Subcutaneous abdominal adipose tissue (tissue), 5 donors: ENCODE measurements around the gene TEK.

Source experiments
- H3K27ac ChIP-seq: one replicate; pipeline ENCODE4 v1.7.0; 2013; ENCODE audit warnings: low read depth, mild to moderate bottlenecking, inconsistent platforms, low read length, moderate library complexity
- H3K27me3 ChIP-seq, 5 donors: one replicate each; pipeline ENCODE4 v1.7.0; 2013; ENCODE audit warnings: low read length in 5 of 5, inconsistent platforms in 1 of 5; ENCODE audit not compliant: control insufficient read depth in 5 of 5, insufficient read depth in 4 of 5
- H3K36me3 ChIP-seq, 5 donors: one replicate each; pipeline ENCODE4 v1.7.0; 2013; ENCODE audit warnings: low read length in 5 of 5; ENCODE audit not compliant: control insufficient read depth in 5 of 5, insufficient read depth in 5 of 5
- H3K4me1 ChIP-seq, 5 donors: one replicate each; pipeline ENCODE4 v1.7.0; 2013; ENCODE audit warnings: low read length in 5 of 5, mild to moderate bottlenecking in 3 of 5, moderate library complexity in 1 of 5; ENCODE audit not compliant: control insufficient read depth in 5 of 5, insufficient read depth in 5 of 5
- H3K4me3 ChIP-seq, 5 donors: one replicate each; pipeline ENCODE4 v1.7.0; 2013; ENCODE audit warnings: low read length in 5 of 5, low read depth in 1 of 5
- H3K9ac ChIP-seq, 5 donors: one replicate each; pipeline ENCODE4 v1.7.0; 2013; ENCODE audit warnings: low read length in 5 of 5, mild to moderate bottlenecking in 4 of 5, moderate library complexity in 3 of 5
- H3K9me3 ChIP-seq, 5 donors: one replicate each; pipeline ENCODE4 v1.7.0; 2013; ENCODE audit warnings: low read length in 5 of 5; ENCODE audit not compliant: control insufficient read depth in 5 of 5
- donor health status: healthy.
- donor health status: healthy.
- donor health status: healthy.
- donor health status: healthy.
- donor health status: healthy.

The TEK gene

DNA sequence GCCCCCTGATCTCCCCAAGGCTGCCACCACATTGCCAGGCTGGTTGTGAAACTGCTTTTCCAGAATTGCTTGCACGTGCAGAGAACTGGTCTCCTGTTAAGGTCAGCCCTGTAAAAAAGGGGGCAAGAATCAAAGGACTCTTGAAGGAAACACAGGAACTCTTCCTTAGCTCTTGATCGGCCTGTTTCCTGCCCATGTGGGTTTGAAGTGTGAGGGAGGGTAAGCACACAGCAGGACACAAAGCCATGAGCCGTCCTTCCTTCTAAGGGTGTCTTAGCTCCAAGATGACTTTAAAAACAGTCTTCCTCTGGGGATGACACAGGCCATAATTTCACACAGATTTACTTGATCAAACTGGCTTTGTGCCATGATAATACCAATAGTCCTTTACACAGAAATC is 36.1 kb downstream of the TEK start:
- Histone ChIP-seq H3K9ac (no peak overlapping the region), H3K4me1 (peaks cover 0 to 15% (median under 1%) of the 10 kb centered on the region in 5 donors), H3K27me3 (no peaks in the 10 kb centered on the region), H3K9me3 (no peaks in the 10 kb centered on the region), H3K27ac (no peak overlapping the region), H3K36me3 (no peaks in the 10 kb centered on the region), H3K4me3 (no peak overlapping the region)

DNA sequence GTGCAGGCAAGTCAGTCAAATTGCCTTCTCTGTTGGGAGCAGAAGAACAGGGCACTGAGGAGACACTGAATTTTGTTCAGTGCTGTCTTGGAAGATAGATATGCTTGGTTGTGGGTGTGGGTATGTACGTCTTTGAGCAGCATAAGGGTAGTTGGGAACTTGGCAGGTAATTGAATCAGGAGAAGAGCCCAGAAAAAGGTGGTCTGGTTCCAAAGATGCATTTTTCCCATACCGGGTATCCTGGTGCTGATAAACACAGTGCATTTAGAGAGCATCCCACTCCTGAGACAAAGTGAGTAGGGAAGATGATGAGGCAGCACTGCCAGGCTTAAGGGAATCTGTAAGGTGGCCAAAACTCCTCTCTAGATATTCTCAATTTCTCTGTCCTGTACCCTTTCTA is 40.6 kb downstream of the TEK start:
- Histone ChIP-seq H3K9me3 (no peaks in the 10 kb centered on the region), H3K27me3 (no peaks in the 10 kb centered on the region), H3K9ac (no peak overlapping the region), H3K4me1 (peaks cover 4 to 27% (median 25%) of the 10 kb centered on the region in 5 donors), H3K36me3 (no peaks in the 10 kb centered on the region), H3K4me3 (no peak overlapping the region), H3K27ac (no peak overlapping the region)

DNA sequence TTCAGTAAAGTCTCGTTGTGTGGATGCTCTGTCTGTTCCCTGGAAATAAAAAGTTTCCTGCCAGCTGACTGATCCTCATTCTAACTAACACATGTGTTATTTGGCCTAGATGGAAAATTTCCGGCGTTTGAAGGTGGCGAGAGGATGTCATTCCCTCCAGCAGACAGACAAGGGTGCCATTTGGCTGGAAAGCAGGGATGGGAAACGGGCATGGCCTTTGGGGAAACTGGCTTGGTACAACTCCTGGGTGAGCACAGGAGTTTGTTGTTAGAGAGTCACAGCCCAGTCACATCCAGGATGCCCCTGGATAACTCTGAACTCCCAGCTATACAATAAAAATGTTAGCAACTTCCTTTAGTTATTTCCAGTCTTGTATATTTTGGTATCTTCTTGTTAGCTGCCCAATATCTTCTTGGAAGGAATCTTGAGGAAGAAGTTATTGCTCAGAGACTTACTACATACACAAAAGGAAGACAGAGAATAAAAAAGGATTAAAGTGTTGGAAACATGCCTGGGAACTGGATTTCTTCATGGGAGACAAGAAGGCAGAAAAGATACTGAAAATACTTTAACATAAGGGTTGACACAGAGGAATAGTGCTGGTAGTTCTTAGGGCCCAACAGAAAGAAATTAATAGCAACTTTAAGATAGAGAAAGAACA is 41.9 kb downstream of the TEK start:
- H3K9me3 ChIP-seq = no peaks in the 10 kb centered on the region
- no peak overlapping the region for H3K9ac ChIP-seq
- peak overlapping the region; percentile 83 for H3K27ac ChIP-seq
- no peaks in the 10 kb centered on the region for H3K27me3 ChIP-seq
- H3K36me3 ChIP-seq = no peaks in the 10 kb centered on the region
- peaks cover 4 to 25% (median 23%) of the 10 kb centered on the region in 5 donors for H3K4me1 ChIP-seq
- no peak overlapping the region for H3K4me3 ChIP-seq

DNA sequence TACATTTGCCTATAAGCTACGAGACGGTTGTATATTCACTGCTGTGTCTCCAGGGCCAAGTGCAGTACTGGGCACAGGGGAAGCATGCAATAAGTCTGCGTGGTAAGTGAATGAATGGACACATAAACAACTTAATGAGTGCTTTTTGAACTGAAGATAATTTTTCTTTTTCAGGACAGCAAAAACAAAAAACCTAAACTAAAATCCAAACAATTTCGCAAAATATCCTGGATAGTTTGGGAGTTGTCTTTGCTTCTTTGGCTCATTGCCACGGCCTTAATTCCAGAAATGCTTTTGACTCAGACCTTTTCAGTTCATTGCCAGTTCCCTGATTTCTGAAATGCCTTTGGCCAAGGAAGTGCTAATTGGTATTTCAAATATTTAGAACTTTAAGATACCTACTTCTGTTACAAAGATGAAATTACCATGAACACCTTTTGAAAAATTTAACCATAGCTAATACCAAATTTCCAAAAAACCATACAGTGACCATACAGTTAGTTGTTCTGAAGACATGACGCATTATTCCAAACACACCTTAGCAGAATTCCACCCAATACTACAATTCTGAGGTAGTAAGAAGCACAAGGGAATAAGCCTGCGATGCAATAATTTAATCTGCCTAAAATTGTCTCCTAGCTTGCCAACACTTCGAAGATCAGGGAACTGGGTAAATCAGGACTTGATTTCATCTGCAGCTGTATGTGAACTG is 42.8 kb downstream of the TEK start:
- no peak overlapping the region for H3K4me3 ChIP-seq
- H3K36me3 ChIP-seq = no peaks in the 10 kb centered on the region
- no peaks in the 10 kb centered on the region for H3K27me3 ChIP-seq
- H3K27ac ChIP-seq = peak overlapping the region; percentile 83
- no peaks in the 10 kb centered on the region for H3K9me3 ChIP-seq
- peaks cover 4 to 25% (median 23%) of the 10 kb centered on the region in 5 donors for H3K4me1 ChIP-seq
- H3K9ac ChIP-seq = no peak overlapping the region

DNA sequence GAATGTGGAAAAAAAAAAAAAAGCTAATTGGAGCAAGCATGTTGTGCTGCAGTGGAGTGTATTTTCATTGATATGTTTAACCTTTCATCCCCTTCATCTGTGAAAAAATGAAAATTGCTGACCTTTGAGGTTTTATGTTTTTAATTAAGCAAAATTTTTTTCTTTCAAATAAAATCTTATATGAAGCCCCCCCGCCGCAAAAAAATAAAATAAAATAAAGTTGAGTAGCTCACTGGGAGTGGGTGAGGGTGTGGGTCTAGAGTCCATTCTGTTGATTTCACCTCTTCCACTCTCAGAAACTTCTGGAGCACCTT is 43.3 kb downstream of the TEK start:
- Histone ChIP-seq H3K9me3 (no peaks in the 10 kb centered on the region), H3K4me1 (peaks cover 4 to 25% (median 23%) of the 10 kb centered on the region in 5 donors), H3K36me3 (no peaks in the 10 kb centered on the region), H3K9ac (no peak overlapping the region), H3K4me3 (no peak overlapping the region), H3K27ac (peak overlapping the region; percentile 83), H3K27me3 (no peaks in the 10 kb centered on the region)

DNA sequence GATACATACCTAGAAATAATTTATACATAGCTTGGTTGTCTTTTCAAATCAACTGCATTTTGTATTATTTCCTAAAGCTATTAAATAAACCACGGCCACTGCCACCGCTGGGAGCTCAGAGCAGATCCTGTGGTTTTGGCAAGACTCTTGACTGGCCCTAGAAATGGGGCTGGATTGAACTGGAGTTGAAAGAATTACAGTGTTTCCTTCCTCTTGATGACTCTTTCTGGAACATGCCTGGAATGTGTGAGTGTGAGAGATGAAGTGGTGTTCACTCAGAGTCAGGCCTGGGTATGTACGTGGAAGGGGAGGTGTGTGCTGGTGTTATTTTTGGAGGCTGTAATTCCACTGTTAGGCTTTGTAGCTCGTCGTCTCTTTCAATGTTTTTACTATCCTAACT is 45.9 kb downstream of the TEK start:
- no peak overlapping the region for H3K27ac ChIP-seq
- peaks cover 0 to 6% (median 0%) of the 10 kb centered on the region in 5 donors for H3K36me3 ChIP-seq
- no peaks in the 10 kb centered on the region for H3K27me3 ChIP-seq
- H3K9ac ChIP-seq = no peak overlapping the region
- no peak overlapping the region for H3K4me3 ChIP-seq
- no peaks in the 10 kb centered on the region for H3K9me3 ChIP-seq
- H3K4me1 ChIP-seq = peaks cover 4 to 25% (median 21%) of the 10 kb centered on the region in 5 donors

DNA sequence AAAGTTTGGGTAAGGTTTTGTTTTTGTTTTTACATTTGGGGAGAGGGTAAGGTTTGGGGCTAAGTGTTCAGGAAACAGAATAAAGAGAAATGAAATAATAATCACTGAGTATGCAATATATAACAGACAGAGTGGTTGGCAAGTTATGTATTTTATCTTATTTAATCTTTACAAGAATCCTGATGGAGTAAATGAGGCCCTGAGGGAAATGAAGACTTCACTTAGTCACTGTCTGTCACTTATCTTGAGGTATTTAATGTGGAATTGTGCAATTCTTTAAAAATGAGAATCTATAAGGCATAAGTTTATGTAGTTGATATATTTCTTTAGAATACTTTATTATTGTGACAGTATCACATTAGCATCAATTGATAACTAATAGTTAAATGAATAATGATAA is 48.1 kb downstream of the TEK start:
- Histone ChIP-seq H3K27ac (no peak overlapping the region), H3K27me3 (no peaks in the 10 kb centered on the region), H3K4me3 (no peak overlapping the region), H3K36me3 (peaks cover 0 to 6% (median 0%) of the 10 kb centered on the region in 5 donors), H3K9me3 (no peaks in the 10 kb centered on the region), H3K4me1 (peaks cover 0 to 4% (median 2%) of the 10 kb centered on the region in 5 donors), H3K9ac (no peak overlapping the region)

DNA sequence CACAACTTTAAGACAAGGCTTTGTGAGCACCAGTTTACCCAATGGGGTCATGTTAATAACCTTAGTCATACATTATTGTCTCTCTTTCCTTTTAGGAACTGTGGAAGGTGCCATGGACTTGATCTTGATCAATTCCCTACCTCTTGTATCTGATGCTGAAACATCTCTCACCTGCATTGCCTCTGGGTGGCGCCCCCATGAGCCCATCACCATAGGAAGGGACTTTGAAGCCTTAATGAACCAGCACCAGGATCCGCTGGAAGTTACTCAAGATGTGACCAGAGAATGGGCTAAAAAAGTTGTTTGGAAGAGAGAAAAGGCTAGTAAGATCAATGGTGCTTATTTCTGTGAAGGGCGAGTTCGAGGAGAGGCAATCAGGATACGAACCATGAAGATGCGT is 48.7 kb downstream of the TEK start:
- H3K36me3 ChIP-seq = peaks cover 0 to 6% (median 0%) of the 10 kb centered on the region in 5 donors
- no peaks in the 10 kb centered on the region for H3K27me3 ChIP-seq
- H3K4me3 ChIP-seq = no peak overlapping the region
- no peaks in the 10 kb centered on the region for H3K4me1 ChIP-seq
- H3K9me3 ChIP-seq = no peaks in the 10 kb centered on the region
- no peak overlapping the region for H3K27ac ChIP-seq
- H3K9ac ChIP-seq = no peak overlapping the region

DNA sequence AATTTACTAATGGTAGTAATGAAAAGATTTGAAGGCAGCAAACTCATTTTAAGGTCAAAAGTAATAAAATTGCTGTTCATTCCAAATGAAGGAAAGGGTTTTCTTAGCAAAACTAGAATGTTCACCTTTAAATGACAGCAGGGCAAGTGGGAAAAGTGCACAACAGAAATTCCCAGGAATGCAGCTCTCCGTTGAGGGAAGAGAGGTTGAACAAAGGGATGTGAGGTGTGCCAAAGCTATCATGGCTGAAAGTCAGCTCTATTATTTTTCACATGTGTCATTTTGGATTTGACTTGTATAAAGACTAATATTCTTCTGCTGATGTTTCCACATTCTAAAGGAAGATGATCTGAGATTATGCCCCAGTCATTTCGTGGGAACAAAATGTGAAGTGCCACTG is 51.6 kb downstream of the TEK start:
- Histone ChIP-seq H3K27me3 (no peaks in the 10 kb centered on the region), H3K27ac (no peak overlapping the region)

DNA sequence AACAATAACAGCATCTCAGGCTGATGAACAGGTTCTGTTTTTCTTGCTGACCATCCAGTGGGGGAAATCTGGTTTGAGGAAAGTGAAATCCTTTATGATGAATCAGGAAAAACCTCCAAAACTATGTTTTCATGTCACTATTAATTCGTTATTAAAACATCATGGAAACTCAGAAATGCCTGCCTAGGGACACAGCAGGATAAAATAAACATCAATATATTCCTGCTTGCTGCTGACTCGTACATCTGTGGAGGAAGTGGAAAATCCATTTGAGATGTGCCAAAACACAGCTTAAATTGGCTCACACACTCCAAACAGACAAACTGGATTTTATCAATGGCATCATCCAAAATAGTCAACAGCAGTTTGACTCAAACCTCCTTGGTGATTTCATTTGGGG is 53.0 kb downstream of the TEK start:
- Histone ChIP-seq H3K4me1 (peaks cover 0 to 4% (median 0%) of the 10 kb centered on the region in 5 donors), H3K9ac (no peak overlapping the region), H3K27ac (no peak overlapping the region), H3K9me3 (no peaks in the 10 kb centered on the region), H3K36me3 (peaks cover 0 to 6% (median 0%) of the 10 kb centered on the region in 5 donors), H3K4me3 (no peak overlapping the region), H3K27me3 (no peaks in the 10 kb centered on the region)

More for the DNA sequence above, 51.6 kb downstream of the TEK start:
- Histone ChIP-seq H3K9ac (no peak overlapping the region), H3K9me3 (no peaks in the 10 kb centered on the region), H3K4me3 (no peak overlapping the region), H3K4me1 (peaks cover 0 to 3% (median 0%) of the 10 kb centered on the region in 5 donors), H3K36me3 (peaks cover 0 to 6% (median 0%) of the 10 kb centered on the region in 5 donors)
